Activated CD4-positive, alpha-beta T cell treated with anti-CD3 and anti-CD28 coated beads, Interleukin-2, amount 50 U/mL, for 24 hours (primary cell): ENCODE results near the gene TAOK3.
"Not testable (repeated sequence)": the region's sequence is repeated elsewhere in the genome, so short reads cannot be mapped to it uniquely, and the experiment has no call there.

ENCODE experiments used
- DNase-seq, 2 donors: peaks; one replicate each; pipeline ENCODE4 v3.0.0-alpha.2; 2020; ENCODE audit warnings: low read depth in 1 of 2, low spot score in 1 of 2

Gene TAOK3

GRCh38 chr12:118372541-118373495, at the start of gene TAOK3:
TSS of gene TAOK3 (minus strand) at chr12:118372907. CDS start at chr12:118255567, 117,340 bp downstream.
- peak; percentile 92 to 96 for DNase-seq

DNA sequence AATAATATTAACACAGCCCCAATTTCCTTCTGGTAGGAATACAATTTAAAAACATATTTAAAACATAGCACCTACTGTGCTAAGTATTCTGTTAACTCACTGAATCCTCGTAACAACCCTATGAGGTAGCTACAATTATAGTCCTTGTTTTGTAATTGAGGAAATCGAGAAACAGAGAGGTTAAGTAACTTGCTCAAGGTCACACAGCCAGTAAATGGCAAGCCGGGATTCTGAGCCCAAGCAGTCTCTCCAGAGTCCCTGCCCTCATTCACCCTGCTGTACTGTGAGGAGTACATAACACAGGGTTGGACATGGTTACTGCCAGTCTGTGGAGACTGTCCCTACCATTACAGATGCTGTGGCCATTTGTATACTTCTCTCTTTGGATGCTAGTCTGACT, 48.0 kb upstream of the TAOK3 start:
- DNase-seq: no peak

GRCh38 chr12:118418385-118419057, 45.8 kb upstream of the TAOK3 start:
- no peak for DNase-seq

DNA sequence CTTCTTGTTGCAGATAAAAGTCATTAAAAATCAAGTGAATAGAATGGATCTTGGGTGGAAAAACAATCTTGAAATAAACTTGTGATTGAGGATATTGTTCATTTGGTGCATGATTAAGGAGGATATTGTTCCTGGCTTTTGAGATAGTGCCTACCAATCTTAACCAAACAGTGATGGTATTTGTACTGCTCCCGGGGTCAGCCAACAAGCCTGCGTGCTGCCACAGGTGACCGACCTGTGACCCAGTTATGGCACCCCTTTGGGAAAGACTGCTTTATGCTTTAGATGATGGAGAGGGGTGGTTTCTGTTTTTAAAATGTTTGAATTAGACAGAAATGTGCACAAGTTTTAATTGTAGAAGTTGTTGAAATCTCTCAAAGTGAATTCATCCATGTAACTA, 45.2 kb upstream of the TAOK3 start:
- no peak for DNase-seq

GRCh38 chr12:118409834-118410233, 37.1 kb upstream of the TAOK3 start:
- no peak for DNase-seq

GRCh38 chr12:118408241-118408640, 35.5 kb upstream of the TAOK3 start:
- DNase-seq: not testable (repeated sequence)

- DNase-seq: peak; percentile 4 to 37
Measured at GRCh38 chr12:118404876-118405521, 32.3 kb upstream of the TAOK3 start.

GRCh38 chr12:118402251-118402650, 29.5 kb upstream of the TAOK3 start:
- no peak for DNase-seq

- no peak for DNase-seq
Measured at GRCh38 chr12:118398940-118399339, 26.2 kb upstream of the TAOK3 start.

DNA sequence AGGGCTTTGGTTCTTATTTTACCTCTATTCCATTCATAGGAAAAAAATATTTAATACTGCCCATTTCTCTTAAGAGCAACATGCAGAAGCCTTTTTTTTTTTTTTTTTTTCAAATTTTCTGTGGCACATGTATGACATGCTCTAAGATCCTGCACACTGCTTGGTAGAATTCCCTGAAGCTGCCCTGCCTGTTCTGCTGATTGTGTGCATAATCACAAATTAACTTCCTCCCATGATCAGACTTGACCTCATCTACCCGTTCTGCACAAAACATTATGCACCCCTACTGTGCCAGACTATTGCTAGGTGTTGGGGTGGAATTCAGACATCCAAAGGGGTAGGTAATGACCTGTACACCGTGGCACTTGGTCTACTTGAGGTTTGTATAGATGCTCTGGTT, 25.8 kb upstream of the TAOK3 start:
- DNase-seq: no peak

GRCh38 chr12:118397708-118398440, 25.2 kb upstream of the TAOK3 start:
- no peak for DNase-seq

- DNase-seq: no peak
Measured at GRCh38 chr12:118391836-118392235, 19.1 kb upstream of the TAOK3 start.

- DNase-seq: no peak
Measured at GRCh38 chr12:118391424-118391823, 18.7 kb upstream of the TAOK3 start.

GRCh38 chr12:118377884-118378470, 5.3 kb upstream of the TAOK3 start:
- peak; percentile 62 to 70 for DNase-seq

- DNase-seq: no peak
Measured at GRCh38 chr12:118377021-118377883, 4.5 kb upstream of the TAOK3 start.

DNA sequence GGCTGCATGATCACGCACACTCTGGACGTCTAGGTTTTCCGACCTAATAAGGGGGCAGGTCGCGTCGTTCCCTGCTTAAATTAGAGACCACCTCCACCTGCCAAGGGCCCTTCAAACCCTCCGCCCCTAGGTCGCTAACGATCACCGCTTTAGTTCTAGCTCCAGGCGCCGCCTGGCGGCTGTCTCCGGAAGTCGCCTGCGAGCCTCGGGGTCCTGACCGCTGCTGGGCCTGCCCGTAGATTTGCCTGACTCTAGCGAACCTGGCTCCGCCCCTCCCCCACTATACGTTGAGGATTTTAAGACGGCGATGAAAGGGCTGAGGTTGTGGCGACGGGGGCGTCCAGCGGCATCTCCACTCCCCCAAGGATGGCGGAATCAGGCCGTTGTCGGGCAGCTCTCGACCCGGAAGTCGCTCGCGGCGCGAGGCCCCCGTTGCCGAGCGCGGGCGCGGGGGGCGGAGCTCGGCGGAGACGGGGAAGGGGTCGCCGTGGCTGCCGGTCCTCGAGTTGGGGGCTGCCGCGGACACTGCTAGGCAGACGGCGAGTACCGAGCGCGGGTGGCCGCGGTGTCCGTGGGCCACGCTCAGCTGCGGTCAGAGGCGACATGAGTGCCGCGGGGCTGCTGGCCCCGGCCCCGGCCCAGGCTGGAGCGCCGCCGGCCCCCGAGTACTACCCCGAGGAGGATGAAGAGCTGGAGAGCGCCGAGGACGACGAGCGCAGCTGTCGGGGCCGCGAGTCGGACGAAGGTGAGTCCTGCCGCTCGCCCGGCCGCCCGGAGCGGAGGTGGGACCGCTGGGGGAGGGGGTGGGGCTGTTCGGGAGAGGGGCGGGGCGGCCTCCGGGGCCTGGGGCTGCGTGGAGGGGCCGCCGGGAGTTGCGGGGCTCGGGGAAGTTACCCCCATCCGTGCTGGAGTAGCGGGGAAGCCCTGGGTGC, 3.6 kb upstream of the TAOK3 start, which contains the start of gene SUDS3:
Gene SUDS3 (plus strand): TSS at position 467 of the 932 bp plus-strand sequence. CDS start 137 bp downstream, at position 604.
- peak; percentile 92 to 98 for DNase-seq

DNA sequence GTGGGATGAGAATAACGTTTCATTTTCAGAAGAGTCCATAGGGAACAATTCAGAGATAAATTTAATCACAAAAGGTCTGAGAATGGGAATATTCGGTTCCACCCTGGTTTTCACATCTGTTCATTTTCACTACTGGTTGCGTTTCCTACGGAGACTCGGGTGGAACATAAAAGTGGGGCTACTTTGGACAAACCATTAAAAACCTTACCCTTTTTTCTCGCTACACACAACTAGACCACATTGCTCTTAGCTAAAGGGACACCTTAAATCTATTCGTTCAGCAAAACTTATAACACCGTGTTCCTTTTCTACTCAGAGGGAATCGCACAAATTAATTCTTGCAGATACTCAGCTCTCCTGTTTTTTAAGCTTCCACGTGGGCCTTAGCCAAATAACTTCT, 2.6 kb upstream of the TAOK3 start:
- DNase-seq: no peak

GRCh38 chr12:118374909-118375308, 2.2 kb upstream of the TAOK3 start:
- no peak for DNase-seq
